ENCODE results near the gene OR1S2.
"Not testable (repeated sequence)": the region's sequence is repeated elsewhere in the genome, so short reads cannot be mapped to it uniquely, and the experiment has no call there.

OR1S2 gene

GRCh38 chr11:58222721-58223120, 18.8 kb upstream of the OR1S2 start:
- no peaks in the 10 kb centered on the region for H3K9me3 ChIP-seq (ENCODE audit: insufficient read depth, low read depth, low read length)
- H3K36me3 ChIP-seq (ENCODE audit: insufficient read depth, low read length), result no peaks in the 10 kb centered on the region
- no peak overlapping the region for H2AFZ ChIP-seq (ENCODE audit: low read length)
- no peak overlapping the region for H3K4me3 ChIP-seq (ENCODE audit: low read length, poor library complexity, severe bottlenecking)
- no peak for TF ChIP-seq EZH2phosphoT487 (IDR thresholded peaks at IDR 0.05; ENCODE audit: borderline replicate concordance)
- TF ChIP-seq CTCF (conservative IDR thresholded peaks at IDR 0.05; ENCODE audit: low read length), result no peak
- no peaks in the 10 kb centered on the region for H3K4me1 ChIP-seq (ENCODE audit: insufficient read depth, low read length, poor library complexity, severe bottlenecking)
- H3K9ac ChIP-seq (ENCODE audit: low read depth, low read length, poor library complexity, severe bottlenecking), result no peak overlapping the region
- H4K20me1 ChIP-seq (ENCODE audit: insufficient read depth, low read length, poor library complexity, severe bottlenecking), result no peaks in the 10 kb centered on the region
- no peak overlapping the region for H3K4me2 ChIP-seq (ENCODE audit: low read depth, low read length, poor library complexity, severe bottlenecking)
- H3F3A ChIP-seq (ENCODE audit: low read depth), result no peaks in the 10 kb centered on the region
- no peaks in the 10 kb centered on the region for H3K9me2 ChIP-seq (replicated peaks; ENCODE audit: low read depth, low read length)
- H3K79me2 ChIP-seq (ENCODE audit: insufficient read depth, low read length), result no peaks in the 10 kb centered on the region
- no peaks in the 10 kb centered on the region for H3K27me3 ChIP-seq (ENCODE audit: insufficient read depth, low read length, poor library complexity, severe bottlenecking)

- no peak overlapping the region for H3K4me3 ChIP-seq (ENCODE audit: low read length, poor library complexity, severe bottlenecking)
- no peak overlapping the region for H2AFZ ChIP-seq (ENCODE audit: low read length)
- no peaks in the 10 kb centered on the region for H4K20me1 ChIP-seq (ENCODE audit: insufficient read depth, low read length, poor library complexity, severe bottlenecking)
- H3K9me3 ChIP-seq (ENCODE audit: insufficient read depth, low read depth, low read length), result no peaks in the 10 kb centered on the region
- H3K9ac ChIP-seq (ENCODE audit: low read depth, low read length, poor library complexity, severe bottlenecking), result no peak overlapping the region
- TF ChIP-seq CTCF (conservative IDR thresholded peaks at IDR 0.05; ENCODE audit: low read length) (no peak), EZH2phosphoT487 (IDR thresholded peaks at IDR 0.05; ENCODE audit: borderline replicate concordance) (no peak)
- no peak overlapping the region for H3K4me2 ChIP-seq (ENCODE audit: low read depth, low read length, poor library complexity, severe bottlenecking)
- H3K36me3 ChIP-seq (ENCODE audit: insufficient read depth, low read length), result no peaks in the 10 kb centered on the region
- H3K4me1 ChIP-seq (ENCODE audit: insufficient read depth, low read length, poor library complexity, severe bottlenecking), result no peaks in the 10 kb centered on the region
- no peaks in the 10 kb centered on the region for H3K79me2 ChIP-seq (ENCODE audit: insufficient read depth, low read length)
- H3K9me2 ChIP-seq (replicated peaks; ENCODE audit: low read depth, low read length), result no peaks in the 10 kb centered on the region
- no peaks in the 10 kb centered on the region for H3K27me3 ChIP-seq (ENCODE audit: insufficient read depth, low read length, poor library complexity, severe bottlenecking)
- H3F3A ChIP-seq (ENCODE audit: low read depth), result no peaks in the 10 kb centered on the region
Observed at GRCh38 chr11:58216476-58216875, 12.5 kb upstream of the OR1S2 start.

- not testable (repeated sequence) for H4K20me1 ChIP-seq (ENCODE audit: insufficient read depth, low read length, poor library complexity, severe bottlenecking); H3F3A ChIP-seq (ENCODE audit: low read depth); H2AFZ ChIP-seq (ENCODE audit: low read length); H3K4me3 ChIP-seq (ENCODE audit: low read length, poor library complexity, severe bottlenecking); H3K9me3 ChIP-seq (ENCODE audit: insufficient read depth, low read depth, low read length); H3K9me2 ChIP-seq (replicated peaks; ENCODE audit: low read depth, low read length); H3K27me3 ChIP-seq (ENCODE audit: insufficient read depth, low read length, poor library complexity, severe bottlenecking); H3K79me2 ChIP-seq (ENCODE audit: insufficient read depth, low read length); H3K36me3 ChIP-seq (ENCODE audit: insufficient read depth, low read length); H3K4me1 ChIP-seq (ENCODE audit: insufficient read depth, low read length, poor library complexity, severe bottlenecking); H3K4me2 ChIP-seq (ENCODE audit: low read depth, low read length, poor library complexity, severe bottlenecking); H3K9ac ChIP-seq (ENCODE audit: low read depth, low read length, poor library complexity, severe bottlenecking)
Observed at GRCh38 chr11:58212420-58212819, 8.5 kb upstream of the OR1S2 start, which contains the start of gene OR1S1. Gene OR1S1, plus strand, starts transcription at chr11:58212720.

- Histone ChIP-seq H3K4me1 (ENCODE audit: insufficient read depth, low read length, poor library complexity, severe bottlenecking) (no peaks in the 10 kb centered on the region), H3K9me2 (replicated peaks; ENCODE audit: low read depth, low read length) (no peaks in the 10 kb centered on the region), H3F3A (ENCODE audit: low read depth) (no peaks in the 10 kb centered on the region), H3K9ac (ENCODE audit: low read depth, low read length, poor library complexity, severe bottlenecking) (no peak overlapping the region), H3K9me3 (ENCODE audit: insufficient read depth, low read depth, low read length) (peaks cover 4% of the 10 kb centered on the region), H3K4me2 (ENCODE audit: low read depth, low read length, poor library complexity, severe bottlenecking) (no peak overlapping the region), H3K36me3 (ENCODE audit: insufficient read depth, low read length) (no peaks in the 10 kb centered on the region), H3K79me2 (ENCODE audit: insufficient read depth, low read length) (no peaks in the 10 kb centered on the region), H4K20me1 (ENCODE audit: insufficient read depth, low read length, poor library complexity, severe bottlenecking) (no peaks in the 10 kb centered on the region), H2AFZ (ENCODE audit: low read length) (no peak overlapping the region), H3K27me3 (ENCODE audit: insufficient read depth, low read length, poor library complexity, severe bottlenecking) (no peaks in the 10 kb centered on the region), H3K4me3 (ENCODE audit: low read length, poor library complexity, severe bottlenecking) (no peak overlapping the region)
- no peak for TF ChIP-seq CTCF (conservative IDR thresholded peaks at IDR 0.05; ENCODE audit: low read length)
- TF ChIP-seq EZH2phosphoT487 (IDR thresholded peaks at IDR 0.05; ENCODE audit: borderline replicate concordance), result no peak
Observed at GRCh38 chr11:58199271-58199670, 4.7 kb downstream of the OR1S2 start.

Measured in Loucy (cell line).